UCSD-AML1 (cell line): Measurements from ENCODE around the gene MAGEB3.
"Not testable (repeated sequence)": the region's sequence is repeated elsewhere in the genome, so short reads cannot be mapped to it uniquely, and the experiment has no call there.

Source experiments
- DNase-seq: peaks from one replicate; lab custom pipeline; 2025; ENCODE audit not compliant: unreplicated experiment; lab: John Stamatoyannopoulos, UW

The MAGEB3 gene

DNA sequence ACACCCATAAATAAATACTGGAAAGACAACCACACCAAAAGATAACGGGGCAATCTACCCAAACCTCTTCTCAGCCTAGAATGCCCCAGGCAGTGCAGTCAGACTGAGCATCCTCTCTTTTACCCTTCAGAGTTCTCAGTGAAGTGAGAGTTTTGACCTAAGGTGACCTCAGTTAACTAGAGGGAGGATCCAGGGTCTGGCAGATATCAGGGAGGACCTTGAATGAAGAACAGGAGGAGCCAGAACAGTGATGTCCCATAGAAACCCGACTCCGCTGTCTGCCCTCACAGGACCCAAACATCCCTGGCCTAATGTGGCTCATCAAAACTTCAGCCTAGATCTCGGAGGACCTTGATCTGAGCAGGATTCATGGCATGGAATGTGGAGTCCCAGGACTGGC, at the start of gene MAGEB3:
MAGEB3 (plus strand) TSS at position 263 of the 400 bp plus-strand sequence. CDS start 5,268 bp downstream, outside the sequence.
- no peak for DNase-seq

DNA sequence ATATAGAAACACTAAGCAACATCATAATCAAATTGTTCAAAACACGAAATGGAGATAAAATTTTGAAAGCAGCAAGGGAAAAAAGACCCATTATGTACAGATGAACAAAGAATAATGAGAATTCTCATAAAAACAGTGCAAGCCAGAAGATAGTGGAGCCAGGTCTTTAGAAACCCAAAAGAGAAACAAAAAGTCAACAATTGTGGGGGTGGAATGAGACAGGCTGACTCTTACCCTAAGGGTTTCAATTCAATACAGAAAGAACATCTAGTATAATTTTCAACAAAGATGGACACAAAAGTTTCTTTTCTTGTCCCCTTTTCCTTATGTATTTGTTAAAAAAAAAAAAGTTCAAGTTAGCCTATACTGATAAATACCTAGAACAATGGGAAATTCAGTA, 49.1 kb upstream of the MAGEB3 start:
- no peak for DNase-seq

DNA sequence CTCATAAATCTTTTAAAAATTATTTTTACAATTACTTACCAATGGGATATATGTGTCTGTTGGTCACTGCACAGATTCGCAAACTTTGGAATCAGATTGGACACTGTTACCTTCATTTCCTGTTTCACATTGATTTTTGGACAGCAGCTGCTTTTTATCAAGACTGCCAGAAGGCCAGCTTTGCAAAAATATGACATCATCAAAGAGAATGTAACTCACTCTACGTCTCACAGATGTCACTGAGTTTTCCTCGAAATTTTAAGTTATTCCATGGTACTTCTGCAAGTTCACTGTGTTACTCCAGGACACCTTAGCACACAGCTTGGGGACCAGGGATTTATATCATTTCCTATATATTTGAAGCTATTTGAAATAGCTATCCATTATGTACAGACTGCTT, 46.9 kb upstream of the MAGEB3 start:
- no peak for DNase-seq

GRCh38 chrX:30190426-30190825, 40.0 kb upstream of the MAGEB3 start:
- DNase-seq: no peak

DNA sequence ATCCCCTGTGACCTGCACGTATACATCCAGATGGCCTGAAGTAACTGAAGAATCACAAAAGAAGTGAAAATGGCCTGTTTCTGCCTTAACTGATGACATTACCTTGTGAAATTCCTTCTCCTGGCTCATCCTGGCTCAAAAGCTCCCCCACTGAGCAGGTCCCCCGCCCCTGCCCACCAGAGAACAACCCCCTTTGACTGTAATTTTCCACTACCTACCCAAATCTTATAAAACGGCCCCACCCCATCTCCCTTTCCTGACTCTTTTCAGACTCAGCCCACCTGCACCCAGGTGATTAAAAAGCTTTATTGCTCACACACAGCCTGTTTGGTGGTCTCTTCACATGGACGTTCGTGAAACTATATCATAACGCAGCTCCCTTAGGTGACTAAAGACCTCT, 36.5 kb upstream of the MAGEB3 start:
- DNase-seq: not testable (repeated sequence)

DNA sequence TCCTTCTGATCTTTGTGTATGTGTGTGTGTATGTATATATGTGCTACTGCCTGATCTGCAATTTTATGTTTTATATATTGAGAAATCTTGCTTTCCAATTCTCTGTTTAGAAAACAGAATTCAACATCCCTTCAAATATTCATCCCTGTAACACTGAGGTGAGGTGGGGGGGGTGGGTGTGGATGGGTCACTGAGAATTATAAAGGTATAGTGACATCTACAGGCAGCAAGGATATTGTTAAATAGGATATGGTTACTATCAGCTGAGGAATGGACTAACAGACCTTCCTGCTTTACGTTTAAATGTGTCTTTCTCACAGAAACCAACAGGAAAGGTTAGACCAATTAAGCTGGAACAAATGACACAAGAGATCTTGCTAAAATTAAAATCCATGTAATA, 34.1 kb upstream of the MAGEB3 start:
- no peak for DNase-seq

DNA sequence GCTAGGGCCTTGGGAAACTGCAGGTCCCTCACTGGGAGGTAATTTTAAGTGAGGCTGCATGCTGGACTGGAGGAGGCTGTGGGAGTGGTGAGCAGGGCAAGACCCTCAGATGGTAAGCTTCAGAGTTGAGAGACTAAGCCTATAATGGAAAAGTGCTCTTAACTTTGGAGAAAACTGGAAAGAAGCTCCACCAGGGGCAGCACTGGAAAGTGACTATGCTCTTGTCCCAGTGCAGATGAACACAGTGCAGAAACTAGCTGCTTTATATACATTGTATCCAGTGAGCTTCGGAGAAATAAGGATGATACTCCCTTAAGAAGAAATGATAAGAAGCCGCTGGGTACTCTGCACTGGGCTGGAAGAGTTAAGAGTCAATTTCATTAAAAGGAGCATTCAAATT, 18.3 kb upstream of the MAGEB3 start:
- DNase-seq: no peak

DNA sequence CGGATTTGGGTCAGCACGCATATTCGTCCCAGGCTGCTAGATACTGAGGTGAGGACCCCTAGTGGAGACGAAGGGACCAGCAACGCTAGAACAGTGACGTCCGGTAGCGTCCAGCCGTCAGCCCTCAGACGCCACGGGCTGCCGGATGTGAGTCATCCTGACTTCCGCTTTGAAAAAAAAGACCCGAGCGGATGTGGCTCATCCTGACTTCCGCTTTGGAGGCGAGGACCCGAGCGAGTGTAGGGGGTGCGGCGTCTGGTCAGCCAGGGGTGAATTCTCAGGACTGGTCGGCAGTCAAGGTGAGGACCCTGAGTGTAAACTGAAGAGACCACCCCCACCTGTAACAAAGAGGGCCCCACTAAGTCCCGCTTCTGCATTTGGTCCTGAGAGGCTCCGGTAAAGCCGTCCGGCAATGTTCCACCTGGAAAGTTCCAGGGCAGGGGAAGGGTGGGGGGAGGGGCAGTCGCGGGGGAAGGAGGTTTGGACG, 15.1 kb upstream of the MAGEB3 start, which contains the start of gene MAGEB2:
MAGEB2 (plus strand) TSS at position 207 of the 487 bp plus-strand sequence. CDS start 3,018 bp downstream, outside the sequence.
- DNase-seq: peak; percentile 23

DNA sequence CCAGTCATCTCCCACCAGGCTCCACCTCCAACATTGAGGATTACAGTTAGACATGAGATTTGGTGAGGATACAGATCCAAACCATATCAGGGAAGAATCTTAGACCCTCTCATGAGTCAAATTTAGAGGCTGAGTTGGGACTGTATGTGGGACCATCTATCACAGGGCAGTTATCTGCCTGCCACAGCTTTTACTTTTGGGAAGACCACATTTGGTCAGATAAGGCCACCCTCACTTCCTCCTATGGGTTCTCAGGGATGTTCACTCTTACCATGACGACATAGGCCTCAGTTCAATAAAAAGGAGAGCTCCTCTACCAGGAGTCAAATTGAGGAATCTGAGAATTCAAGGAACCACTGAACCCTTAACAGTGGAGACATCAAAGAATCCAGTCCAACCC, 13.0 kb upstream of the MAGEB3 start:
- DNase-seq: no peak

DNA sequence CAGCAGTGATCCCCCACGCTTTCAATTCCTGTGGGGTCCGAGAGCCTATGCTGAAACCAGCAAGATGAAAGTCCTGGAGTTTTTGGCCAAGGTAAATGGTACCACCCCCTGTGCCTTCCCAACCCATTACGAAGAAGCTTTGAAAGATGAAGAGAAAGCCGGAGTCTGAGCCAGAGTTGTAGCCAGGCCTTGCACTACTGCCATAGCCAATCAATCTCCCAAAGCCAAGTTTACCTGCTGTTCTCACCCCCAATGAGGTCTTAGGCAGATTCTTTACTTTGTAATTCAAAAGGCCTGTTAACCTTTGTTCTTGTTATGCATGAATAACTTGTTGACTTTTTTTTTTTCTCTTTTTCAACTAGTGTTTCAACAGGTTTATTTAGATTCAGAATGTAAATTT, 11.1 kb upstream of the MAGEB3 start:
- DNase-seq: no peak

DNA sequence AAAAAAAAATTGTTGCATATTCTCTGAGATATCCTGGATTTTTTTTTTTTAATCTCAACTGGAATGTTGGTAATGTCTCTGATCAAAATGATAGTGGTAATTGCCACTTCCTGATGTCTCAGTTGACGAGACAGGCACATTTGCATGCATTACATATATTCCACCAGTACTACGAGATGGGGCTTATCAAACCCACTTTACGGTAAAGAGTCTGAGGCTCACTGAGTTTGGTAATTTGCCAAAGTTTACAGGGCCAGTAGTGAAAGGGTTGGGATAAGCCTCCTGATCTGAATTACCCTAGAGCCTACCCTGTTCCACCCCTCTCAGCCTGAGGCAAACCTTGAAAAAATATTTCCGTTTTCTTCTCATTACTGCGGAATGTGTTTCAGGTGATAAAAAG, 9.8 kb upstream of the MAGEB3 start:
- DNase-seq: no peak

DNA sequence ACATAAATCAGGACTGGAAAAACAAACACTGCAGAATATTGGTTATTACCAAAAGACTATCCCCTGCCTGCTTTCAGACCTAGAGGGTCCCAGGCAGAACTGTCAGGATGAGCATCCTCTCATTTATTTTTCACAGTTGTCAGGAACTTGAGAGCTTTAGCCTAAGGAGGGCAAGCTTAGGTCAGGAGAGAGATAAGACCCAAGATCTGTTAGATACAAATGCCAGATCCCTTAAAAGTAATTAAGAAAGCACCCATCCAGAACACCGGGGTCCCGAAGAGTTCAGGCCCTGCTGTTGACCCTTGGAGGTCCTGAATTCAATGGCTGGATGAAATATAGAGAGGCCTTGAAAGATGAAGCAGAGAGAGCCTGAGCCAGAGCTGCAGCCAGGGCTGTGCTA, 5.9 kb upstream of the MAGEB3 start:
- DNase-seq: no peak

- no peak for DNase-seq
Measured at GRCh38 chrX:30228526-30228925, 1.9 kb upstream of the MAGEB3 start.

- no peak for DNase-seq
Measured at GRCh38 chrX:30241724-30242415, 11.4 kb downstream of the MAGEB3 start, which contains the start of gene MAGEB4. Gene MAGEB4, plus strand, starts transcription at chrX:30242000. Its CDS starts 136 bp downstream, at chrX:30242136.

- no peak for DNase-seq
Measured at GRCh38 chrX:30246769-30247489, 16.5 kb downstream of the MAGEB3 start, which contains the start of gene MAGEB1. Gene MAGEB1, plus strand, starts transcription at chrX:30247146. Its CDS starts 3,348 bp downstream, at chrX:30250494.

- DNase-seq: no peak
Measured at GRCh38 chrX:30248854-30249253, 18.4 kb downstream of the MAGEB3 start.

DNA sequence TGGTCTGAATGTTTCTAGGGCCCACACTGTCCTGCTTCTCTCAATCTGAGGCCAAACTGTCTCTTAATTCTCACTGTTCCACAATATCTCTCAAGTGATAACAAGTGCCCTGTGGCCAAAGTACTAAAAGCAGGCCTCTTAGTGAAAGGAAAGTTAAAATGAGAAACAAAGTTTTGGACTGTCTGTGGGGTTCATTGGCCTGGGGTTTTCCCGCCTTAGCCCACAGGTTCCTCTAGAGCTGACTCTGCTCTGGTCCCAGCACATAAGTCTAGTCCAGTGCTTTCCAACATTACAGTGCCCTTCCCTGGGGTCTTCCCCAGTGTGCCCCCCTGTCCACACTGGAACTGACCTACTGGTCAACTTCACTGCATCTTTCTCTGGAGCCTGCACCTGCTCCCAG, 22.8 kb downstream of the MAGEB3 start:
- no peak for DNase-seq

GRCh38 chrX:30259927-30260326, 29.5 kb downstream of the MAGEB3 start:
- no peak for DNase-seq

DNA sequence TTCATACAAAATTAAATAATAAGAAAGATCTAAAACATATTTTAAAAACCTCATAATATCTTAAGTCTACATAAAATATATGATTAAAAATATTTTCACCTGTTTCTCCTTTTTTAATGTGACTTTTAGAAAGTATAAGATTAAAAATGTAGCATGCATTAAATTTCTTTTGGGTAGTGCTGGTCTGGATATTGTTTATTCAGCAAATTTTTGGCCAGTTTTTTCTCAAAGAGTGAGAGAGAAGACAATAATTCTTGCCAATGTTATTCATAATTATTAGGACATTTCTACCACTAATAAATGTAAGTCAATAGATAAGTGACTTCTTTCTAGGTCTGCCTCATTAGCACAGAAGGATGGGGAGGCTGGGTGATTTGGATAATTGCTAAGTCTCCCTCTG, 30.6 kb downstream of the MAGEB3 start:
- DNase-seq: no peak

- DNase-seq: no peak
Measured at GRCh38 chrX:30262763-30263162, 32.3 kb downstream of the MAGEB3 start.

GRCh38 chrX:30270639-30271038, 40.2 kb downstream of the MAGEB3 start:
- no peak for DNase-seq

DNA sequence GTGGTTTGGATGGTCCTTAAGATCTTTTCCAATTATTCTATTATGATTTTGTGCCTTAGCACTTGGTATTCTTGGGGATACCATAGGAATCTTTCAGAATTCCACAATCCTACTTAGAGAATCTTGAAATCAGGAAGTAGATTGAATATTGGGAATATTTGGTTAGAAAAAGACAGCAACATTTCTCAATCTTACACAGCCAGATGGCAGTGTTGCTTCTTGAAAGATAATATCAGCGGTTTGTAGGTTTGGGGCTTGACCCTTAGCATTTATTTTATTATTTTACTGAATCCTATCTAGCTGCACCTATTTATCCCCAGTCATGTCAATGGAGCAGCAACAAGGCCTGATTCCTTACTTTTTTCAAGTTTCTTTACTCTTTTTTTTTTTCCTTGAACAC, 45.0 kb downstream of the MAGEB3 start:
- no peak for DNase-seq
